HG03439 (cell line): ENCODE results near the gene PTPRG.
"Not testable (repeated sequence)": the region's sequence is repeated elsewhere in the genome, so short reads cannot be mapped to it uniquely, and the experiment has no call there.

Experiments
- ATAC-seq: cut with Tn5 transposase; IDR thresholded peaks from one replicate; pipeline ENCODE4 v1.9.1; 2021; ENCODE audit warnings: mild to moderate bottlenecking, moderate library complexity; ENCODE audit not compliant: unreplicated experiment

The PTPRG gene

DNA sequence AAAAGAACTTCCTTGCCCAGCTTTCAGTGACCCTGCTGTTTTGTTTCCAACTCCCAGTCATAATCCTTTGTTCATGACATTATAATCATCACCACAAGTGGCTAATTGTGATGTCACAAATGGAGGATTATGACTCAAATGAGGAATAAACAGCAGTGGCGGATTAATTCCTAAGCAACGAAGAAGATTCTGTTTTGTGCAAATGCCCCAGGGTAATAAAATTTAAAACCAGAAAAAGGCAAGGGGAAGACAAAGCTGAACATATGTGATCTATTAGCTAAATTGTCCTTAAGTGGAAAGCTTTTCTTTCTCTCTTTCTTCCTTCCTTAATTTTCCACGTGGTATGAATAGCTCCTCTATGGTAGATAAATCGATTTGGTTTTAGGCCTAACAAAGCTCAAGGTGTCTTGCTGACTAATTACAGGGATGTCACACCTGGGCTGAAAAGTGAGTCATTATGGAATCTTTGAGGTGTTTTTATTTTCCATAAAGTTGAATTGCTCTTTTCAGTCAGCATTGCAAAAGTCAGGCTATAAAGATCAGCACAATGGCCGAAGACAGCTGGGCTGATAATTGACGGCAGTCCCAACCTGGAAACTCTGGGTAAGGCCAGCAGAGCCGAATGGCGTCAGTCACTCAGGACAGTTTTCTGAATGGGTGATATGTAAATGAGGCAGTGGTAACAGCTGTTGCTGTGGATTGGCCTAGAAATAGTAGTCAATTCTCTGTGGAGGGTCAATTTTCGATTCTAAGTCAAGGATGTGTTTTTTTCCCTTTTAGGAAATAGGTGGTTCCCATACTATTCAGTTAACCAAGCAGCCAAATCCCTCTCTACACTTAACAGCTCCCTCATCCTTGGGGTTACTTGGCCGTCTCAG, 121.5 kb downstream of the PTPRG start:
- ATAC-seq = no peak

DNA sequence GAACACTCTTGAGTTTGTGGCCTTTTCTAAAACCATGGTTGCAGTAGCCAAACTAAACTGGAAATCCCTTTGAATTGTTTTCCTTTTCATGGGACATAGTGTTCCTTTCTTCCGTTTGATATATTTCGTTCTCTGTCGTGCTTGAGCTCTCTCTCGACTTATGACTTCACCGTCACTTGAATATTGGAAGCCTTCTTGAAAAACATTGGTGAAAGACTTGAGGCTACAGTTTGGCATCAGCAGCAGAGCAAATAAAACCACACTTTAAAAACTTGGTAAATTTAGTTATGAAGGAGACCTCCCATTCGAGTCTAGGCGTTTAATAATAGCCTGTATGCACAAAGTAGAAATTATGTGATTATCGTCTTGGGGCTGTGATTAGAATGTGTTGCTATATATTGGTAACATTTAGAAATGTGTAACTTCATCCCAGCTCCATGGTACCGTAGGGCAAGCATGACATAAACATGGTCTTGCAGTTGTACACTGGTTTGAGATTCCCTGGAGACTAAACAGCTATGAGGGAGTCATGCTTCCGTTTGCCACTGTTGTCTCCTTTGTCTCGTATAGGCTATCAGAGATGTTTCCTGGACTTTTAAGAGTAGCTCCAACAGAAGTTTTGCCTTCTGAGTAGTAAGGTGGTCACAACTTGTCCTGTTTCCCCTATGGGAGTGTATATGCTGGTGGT, 122.3 kb downstream of the PTPRG start:
- no peak for ATAC-seq

DNA sequence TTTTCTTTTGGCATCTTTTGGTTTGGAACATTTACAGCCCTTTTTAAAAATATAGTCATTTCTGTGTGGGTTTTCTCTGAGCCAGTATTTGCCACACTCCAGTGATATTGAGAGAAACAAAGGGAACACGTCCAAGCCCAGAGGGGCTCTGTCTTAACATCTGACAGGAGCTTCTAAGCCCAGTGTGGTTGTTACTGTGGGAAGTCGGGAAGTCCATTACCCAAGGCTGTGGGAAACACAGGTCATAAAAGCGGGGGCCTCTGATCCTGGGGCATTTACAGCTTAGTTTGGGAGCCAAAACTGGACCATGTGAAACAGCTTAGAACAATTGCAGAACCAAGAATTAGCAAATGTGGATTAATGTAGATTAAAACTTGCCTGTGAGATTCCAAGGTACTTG, 123.0 kb downstream of the PTPRG start:
- ATAC-seq = no peak

DNA sequence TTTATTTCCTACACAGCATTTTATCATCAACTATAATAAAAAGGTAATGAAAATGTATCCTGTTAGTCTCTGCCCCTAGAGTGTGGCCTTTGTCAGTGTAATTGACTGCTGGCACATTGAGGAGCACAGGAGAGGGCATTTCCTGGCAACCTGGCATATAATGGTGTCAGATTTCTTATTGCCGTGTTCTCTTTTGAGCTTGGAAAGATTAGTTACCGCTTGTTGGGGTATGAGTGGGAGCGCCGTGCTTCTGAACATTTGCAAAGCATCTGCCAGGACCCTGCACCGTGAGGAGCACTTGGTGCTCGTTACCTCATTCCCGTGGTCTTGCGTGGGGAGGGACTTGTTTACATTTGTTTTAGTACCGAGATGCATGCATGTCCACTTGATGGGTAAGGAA, 124.4 kb downstream of the PTPRG start:
- ATAC-seq = no peak

DNA sequence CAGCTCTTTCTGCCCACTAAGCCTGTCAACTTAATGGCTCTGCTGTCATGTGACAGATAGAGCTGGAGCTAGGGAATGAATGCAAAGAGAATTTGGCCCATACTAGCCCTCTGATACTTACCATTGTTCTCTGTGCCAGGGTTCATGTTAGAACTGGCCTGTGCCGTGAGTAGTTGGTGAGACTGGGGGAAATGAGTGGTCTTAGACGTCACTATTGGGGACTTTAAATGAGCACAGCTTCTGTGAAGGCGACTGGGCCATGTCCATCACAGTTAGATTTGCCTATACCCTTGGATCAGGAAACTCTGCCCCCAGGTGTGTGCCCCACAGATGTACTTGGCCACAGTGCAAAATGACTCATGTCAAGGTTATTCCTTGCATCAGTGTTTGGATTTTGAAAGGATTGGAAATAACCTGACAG, 124.9 kb downstream of the PTPRG start:
- no peak for ATAC-seq

DNA sequence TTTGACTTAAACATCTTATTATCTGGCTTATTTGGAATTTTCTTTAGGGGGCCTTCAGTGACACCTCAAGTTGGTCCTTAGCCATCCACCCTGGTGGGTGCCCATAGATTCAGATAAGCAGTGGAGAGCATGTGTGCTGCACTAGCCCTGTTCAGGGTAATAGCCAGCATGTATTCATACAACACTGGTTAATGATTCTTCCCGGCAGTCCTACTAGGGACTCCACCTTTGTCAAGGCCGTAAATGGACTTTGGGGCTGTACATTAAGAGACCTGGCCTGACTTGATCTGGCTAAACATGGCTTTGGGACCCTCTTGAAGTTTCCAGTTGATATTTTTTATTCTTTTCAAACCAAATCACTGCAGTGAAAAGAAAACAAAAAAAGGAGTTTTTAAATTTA, 125.8 kb downstream of the PTPRG start:
- no peak for ATAC-seq

DNA sequence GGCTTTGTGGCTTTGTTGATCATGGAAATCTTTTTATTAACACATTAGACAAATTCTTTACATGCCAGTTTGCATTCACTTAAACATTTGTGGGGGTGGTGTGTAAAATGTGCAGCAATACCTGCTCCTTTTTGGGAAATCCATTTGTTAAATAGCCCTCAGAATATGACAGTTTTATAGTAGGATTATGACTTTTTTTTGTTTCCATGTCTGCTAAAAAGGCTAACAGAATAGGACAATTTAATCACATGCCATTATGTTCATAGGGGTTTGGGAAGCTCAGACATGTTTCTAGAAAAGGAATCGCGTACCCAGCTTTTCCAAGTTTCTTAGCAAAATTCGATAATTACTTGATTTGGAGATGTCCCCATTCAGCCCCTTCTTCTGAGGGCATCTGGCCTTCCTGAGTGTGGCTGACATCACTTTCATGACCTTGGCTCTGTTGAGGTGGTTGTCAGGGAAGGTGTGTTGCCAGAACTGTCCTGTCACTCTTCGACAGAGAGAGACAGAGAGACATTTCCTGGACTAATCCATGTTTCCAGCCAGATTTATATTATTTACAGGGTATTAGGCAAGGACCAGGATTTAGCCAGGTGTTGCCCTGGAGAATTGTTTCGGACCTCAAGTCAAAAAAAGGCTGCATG, 126.4 kb downstream of the PTPRG start:
- ATAC-seq = no peak

DNA sequence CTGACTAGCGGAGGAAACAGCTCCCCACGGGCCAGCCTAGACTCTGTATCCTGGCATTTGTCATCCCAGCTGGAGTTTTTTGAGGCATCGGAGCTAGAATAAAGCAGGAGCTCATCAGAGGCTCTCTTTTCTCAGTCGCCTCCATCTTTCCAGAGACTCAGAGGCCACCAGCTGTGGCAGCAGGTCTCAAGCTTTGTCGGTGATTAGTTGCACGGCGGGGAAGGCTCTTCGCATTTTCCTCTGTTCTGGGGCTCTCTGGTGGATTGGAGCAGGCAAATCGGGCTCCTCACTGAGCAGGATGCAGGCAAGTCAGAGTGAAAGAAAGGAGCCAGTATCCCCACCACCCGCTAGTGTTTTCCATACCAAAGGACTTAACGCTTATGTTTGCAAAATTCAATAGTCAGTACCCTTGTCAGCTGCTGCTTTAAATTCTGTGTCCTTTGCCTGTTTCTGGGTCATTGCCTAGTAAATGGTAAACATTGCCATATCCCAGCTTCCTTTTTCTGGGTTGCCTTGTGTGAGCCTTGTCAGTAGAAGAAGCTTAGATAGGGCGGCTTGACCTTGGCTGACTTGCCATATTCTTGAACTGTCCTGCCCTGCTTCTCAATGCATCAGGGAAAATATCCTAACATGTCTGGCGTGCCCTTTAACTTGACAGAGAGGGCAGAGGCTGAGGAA, 127.1 kb downstream of the PTPRG start:
- no peak for ATAC-seq

DNA sequence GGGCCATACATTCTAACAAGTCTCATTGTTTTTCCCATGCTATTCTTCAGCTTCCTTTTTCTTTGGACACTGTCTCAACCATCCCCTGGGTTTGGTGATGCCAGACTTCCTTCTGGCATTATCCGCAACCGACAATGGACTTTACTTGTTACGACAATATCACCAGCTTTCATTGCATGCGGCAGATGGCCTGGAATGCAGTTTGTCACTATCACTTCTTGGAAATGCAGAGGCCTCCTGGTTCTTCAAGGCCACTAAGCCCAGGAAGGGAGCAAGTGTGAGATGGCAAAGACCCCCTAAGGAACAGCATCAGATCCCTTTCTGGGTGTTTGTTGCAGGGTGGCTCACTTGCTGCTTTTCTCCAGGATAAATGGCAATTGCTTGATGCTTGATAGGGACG, 128.6 kb downstream of the PTPRG start:
- ATAC-seq = no peak

DNA sequence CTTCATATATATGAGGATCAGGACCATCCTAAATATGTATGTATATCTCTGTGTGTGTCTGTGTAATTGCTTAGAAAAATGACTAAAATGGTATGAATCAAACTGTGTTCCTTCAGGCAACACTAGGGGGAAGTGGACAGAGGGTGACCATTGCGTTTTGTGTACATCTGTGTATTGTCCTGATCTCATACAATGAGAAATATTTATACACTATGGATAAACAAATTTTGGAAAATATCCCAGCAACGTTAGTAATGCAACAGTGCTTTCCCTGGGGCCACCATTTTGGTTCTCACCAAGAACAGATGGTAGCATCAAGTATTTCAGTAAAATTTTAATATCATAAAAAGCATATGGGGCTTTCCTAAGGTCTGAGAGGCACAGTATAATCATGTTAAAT, 130.1 kb downstream of the PTPRG start:
- ATAC-seq = no peak

DNA sequence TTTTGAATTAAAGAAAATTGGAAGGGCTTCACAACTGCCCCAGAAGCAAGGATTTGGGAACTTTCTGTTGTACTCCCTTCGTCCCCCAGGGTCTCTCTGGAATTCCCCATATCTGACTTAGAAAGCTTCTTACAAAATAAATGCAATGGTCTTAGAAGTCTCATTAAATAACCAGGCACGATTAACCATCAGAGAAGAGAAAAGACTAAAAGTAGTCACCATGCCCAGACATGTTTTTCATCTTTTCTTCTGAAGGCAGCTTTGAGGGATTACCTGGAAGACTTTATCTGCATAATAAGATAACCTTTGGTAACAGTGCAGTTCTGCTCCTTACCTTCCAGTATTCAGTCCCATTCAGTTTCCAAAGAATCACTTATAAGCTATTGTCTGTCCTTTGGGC, 135.9 kb downstream of the PTPRG start:
- no peak for ATAC-seq

DNA sequence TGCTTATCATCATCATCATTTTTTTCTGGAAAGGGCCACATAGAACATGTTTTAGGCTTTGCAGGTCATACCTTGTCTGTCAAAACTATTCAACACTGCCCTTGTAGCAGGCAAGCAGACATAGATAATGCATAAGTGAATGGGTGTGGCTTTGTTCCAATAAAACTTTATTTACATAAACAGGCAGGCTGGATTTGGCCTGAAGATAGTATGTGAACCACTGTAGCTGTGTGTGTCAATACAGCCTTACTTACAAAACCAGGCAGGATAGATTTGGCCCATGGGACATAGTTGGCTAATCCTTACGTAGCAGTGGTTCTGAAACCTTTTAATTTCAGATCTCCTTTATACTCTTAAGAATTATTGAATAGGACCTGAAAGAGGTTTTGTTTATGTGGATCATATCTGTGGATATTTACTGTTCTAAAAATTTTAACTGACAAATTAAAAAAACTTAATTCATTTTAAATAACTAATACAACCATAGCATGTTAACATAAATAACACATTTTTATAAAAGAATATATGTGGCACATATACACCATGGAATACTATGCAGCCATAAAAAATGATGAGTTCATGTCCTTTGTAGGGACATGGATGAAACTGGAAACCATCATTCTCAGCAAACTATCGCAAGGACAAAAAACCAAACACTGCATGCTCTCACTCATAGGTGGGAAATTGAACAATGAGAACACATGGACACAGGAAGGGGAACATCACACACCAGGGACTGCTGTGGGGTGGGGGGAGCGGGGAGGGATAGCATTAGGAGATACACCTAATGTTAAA, 137.1 kb downstream of the PTPRG start:
- not testable (repeated sequence) for ATAC-seq

DNA sequence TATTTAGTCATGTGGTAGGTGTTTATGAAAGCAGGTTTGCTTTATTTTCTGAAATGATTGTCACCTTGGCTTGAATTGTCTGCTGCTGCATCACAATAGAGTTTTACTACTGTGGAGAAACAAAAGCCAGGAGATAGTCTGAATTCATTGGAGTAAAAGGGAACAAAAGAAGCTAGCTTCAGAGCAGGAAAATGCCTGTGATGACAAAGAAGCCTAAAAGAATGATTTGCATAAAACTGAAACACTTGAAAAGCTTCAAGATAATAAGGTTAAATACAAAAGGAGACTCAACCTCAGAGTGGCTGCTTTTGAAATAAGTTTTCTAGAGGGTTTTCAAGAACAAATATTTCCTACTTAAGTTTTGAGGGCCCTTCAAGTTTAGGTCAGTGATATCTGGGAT, 138.3 kb downstream of the PTPRG start:
- no peak for ATAC-seq

DNA sequence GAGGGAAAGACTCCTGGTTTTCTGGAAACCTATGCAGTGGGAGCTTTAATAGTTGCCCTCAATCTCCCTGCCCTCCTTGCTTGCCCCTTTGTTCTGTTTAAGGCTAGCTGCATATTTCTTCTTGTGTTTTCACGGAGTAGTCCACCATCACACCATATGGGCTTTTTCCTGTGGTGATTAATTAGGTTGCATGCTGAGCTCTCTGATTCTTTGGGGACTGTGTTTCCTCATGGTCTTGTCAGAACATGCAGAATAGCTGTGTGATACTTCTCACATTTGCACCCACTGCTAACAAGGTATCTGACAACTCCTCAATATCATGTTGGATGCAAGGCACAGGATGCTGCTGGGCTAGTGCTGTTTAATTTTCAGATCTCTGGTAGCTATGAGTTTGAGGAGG, 139.6 kb downstream of the PTPRG start:
- no peak for ATAC-seq

DNA sequence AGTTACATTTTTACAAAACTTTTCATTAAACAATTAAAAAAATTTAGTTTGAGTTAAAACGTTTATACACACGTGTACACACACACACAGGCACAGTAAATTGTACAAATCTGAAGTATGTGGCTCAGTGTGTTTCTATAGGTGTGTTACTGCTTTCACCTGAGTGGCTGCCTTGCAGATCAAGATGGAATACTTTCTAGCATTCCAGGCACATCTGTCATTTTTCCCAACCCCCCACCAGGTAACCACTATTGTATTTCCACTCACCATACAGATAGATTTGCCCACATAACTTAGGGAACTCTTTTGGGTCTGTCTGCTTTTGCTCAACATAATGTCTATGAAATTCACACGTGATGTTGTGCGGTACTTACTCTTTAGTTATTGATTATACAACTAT, 141.1 kb downstream of the PTPRG start:
- ATAC-seq = no peak

DNA sequence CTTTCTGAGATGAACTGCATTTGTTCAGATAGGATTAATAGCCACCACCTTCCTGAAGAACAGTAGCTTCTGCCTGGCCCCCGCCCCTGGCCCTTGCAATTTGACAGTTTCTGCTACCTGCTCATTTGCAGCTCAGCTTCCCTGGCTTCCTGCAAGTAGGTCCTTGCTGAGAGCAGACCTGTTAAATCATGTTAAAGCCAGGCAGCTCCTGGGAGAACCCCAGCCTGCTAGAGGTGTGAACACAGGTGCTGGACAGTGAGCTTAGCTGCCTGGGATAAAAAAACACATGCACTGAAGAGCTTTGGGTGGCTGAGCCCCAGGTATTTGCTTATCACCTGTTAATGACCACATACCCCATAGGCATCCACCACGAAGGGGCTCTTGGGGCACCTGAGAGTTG, 143.4 kb downstream of the PTPRG start:
- no peak for ATAC-seq

DNA sequence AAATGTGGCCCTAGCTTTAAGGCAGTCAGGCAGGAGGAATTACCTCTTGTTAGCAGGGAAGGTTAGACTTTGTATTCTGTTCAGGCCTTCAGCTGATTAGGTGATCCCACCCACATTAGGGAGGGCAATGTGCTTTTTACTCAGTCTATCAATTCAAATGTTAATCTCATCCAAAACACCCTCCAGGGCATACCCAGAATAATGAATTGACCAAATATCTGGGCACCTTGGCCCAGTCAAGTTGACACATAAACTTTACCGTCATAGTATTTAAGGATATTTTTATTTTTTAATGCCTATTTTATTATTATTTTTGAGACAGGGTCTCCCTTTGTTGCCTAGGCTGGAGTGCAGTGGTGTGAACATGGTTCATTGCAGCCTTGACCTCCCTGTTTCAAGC, 146.1 kb downstream of the PTPRG start:
- no peak for ATAC-seq

DNA sequence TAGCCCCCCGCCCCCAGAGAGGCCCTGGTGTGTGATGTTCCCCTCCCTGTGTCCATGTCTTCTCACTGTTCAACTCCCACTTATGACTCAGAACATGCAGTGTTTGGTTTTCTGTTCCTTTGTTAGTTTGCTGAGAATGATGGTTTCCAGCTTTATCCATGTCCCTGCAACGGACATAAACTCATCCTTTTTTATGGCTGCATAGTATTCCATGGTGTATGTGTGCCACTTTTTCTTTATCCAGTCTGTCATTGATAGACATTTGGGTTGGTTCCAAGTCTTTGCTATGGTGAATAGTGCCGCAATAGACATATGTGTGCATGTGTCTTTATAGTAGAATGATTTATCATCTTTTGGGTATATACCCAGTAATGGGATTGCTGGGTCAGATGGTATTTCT, 149.5 kb downstream of the PTPRG start:
- not testable (repeated sequence) for ATAC-seq

DNA sequence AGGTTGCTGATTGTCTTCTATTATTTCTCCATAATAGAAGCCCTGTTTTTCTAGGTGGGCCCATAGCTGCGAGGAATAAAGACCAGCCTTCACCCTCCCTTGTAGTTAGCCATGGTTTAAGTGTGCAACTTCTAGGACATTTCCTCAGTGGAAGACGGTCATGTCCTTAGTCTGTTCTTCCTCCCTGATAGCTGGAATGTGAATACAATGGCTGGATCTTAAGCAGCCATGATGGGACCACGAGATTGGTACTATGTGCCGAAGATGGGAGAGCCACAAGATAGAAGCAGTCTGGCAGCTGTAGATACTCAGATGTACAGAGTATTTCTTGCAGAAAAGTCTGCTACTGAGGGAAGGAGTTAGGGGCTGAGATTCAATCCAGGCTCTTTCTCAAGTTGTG, 152.9 kb downstream of the PTPRG start:
- no peak for ATAC-seq

DNA sequence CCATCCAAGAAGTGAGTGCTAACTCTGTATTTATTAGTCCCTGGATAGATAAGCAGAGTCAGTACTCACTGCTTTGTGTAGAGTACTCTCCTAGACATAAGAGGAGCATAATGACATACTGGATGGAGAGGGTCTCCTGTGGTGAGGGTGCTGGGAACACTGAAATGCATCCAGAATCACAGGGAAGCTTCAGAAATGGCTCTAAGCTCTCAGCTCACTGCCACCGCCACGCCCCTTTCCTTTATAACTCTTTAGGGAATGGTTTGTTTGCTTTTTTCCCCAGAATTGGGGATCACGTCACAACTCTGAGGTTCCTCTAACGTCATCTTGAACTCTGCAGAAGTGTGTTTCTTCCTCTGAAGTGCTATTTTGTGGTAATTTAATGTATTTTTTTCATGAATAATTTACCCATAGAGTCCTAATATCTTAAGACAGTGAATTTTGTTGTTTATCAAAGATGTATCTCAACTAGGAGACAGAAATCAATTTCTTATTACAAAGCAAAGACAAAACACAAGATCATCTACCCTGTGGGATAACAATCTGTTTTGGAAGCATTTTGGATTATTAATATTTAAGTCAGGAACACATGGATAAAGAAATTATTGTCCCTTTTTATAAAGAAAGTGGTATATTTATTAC, 154.6 kb downstream of the PTPRG start:
- no peak for ATAC-seq
